ENCODE data around the gene HPD.

Gene HPD

GRCh38 chr12:121822393-121823100 is 36.1 kb downstream of the HPD start:
- H3K4me3 ChIP-seq (ENCODE audit: low read length), result no peak overlapping the region
- DNase-seq (ENCODE audit: low read depth), result no peak
- TF ChIP-seq CTCF (IDR thresholded peaks at IDR 0.05; ENCODE audit: insufficient read depth, low read depth, low read length, missing control alignments), result no peak

- no peak for DNase-seq (ENCODE audit: low read depth)
- no peak for TF ChIP-seq CTCF (IDR thresholded peaks at IDR 0.05; ENCODE audit: insufficient read depth, low read depth, low read length, missing control alignments)
- H3K4me3 ChIP-seq (ENCODE audit: low read length), result no peak overlapping the region
Measured at GRCh38 chr12:121820056-121820455, 38.6 kb downstream of the HPD start.

GRCh38 chr12:121819212-121819949 is 39.3 kb downstream of the HPD start:
- no peak for DNase-seq (ENCODE audit: low read depth)
- H3K4me3 ChIP-seq (ENCODE audit: low read length), result no peak overlapping the region
- no peak for TF ChIP-seq CTCF (IDR thresholded peaks at IDR 0.05; ENCODE audit: insufficient read depth, low read depth, low read length, missing control alignments)

GRCh38 chr12:121817648-121818043 is 41.0 kb downstream of the HPD start:
- no peak overlapping the region for H3K4me3 ChIP-seq (ENCODE audit: low read length)
- TF ChIP-seq CTCF (IDR thresholded peaks at IDR 0.05; ENCODE audit: insufficient read depth, low read depth, low read length, missing control alignments), result no peak
- DNase-seq (ENCODE audit: low read depth), result no peak

GRCh38 chr12:121816925-121817647 is 41.6 kb downstream of the HPD start:
- DNase-seq (ENCODE audit: low read depth), result no peak
- no peak overlapping the region for H3K4me3 ChIP-seq (ENCODE audit: low read length)
- TF ChIP-seq CTCF (IDR thresholded peaks at IDR 0.05; ENCODE audit: insufficient read depth, low read depth, low read length, missing control alignments), result no peak

- TF ChIP-seq CTCF (IDR thresholded peaks at IDR 0.05; ENCODE audit: insufficient read depth, low read depth, low read length, missing control alignments), result no peak
- DNase-seq (ENCODE audit: low read depth), result no peak
- H3K4me3 ChIP-seq (ENCODE audit: low read length), result no peak overlapping the region
Measured at GRCh38 chr12:121815263-121815662, 43.4 kb downstream of the HPD start.
